Calu3 (cell line): Measurements from ENCODE around the gene EWSR1. TPM values are rescaled to one million over a fixed set of nuclear protein-coding genes. Genes with fewer than 3 reads are reported as not detected.

ENCODE experiments used
- BruUV-seq: library from RNA; stranded (reverse); fragments of 400-500 nt; replicated peaks from 2 replicates; lab custom pipeline; 2021; lab: Mats Ljungman, UMichigan
- CTCF ChIA-PET: fragments of 300-600 bp; sonication (Branson Sonifier 250); formaldehyde crosslinking; loops from one replicate; lab custom pipeline; 2022; ENCODE audit warnings: antibody characterized with exemption; lab: Charles Lee
- DNase-seq: peaks from one replicate; pipeline ENCODE4 v3.0.0; 2022
- H3K27ac Mint-ChIP-seq: one replicate; pipeline ENCODE4 v1.8.0; 2022; ENCODE audit warnings: mixed read lengths; ENCODE audit not compliant: unreplicated experiment
- H3K27me3 Mint-ChIP-seq: one replicate; pipeline ENCODE4 v1.8.0; 2022; ENCODE audit warnings: mixed read lengths; ENCODE audit not compliant: unreplicated experiment
- H3K36me3 Mint-ChIP-seq: one replicate; pipeline ENCODE4 v1.8.0; 2022; ENCODE audit warnings: mild to moderate bottlenecking, moderate library complexity, mixed read lengths; ENCODE audit not compliant: insufficient read depth, unreplicated experiment
- H3K4me1 Mint-ChIP-seq: one replicate; pipeline ENCODE4 v1.8.0; 2022; ENCODE audit warnings: mild to moderate bottlenecking, low read depth, mixed read lengths; ENCODE audit not compliant: unreplicated experiment
- H3K4me3 Mint-ChIP-seq: one replicate; pipeline ENCODE4 v1.8.0; 2022; ENCODE audit warnings: mild to moderate bottlenecking, low read depth, moderate library complexity, mixed read lengths; ENCODE audit not compliant: unreplicated experiment
- H3K9me3 Mint-ChIP-seq: one replicate; pipeline ENCODE4 v1.8.0; 2022; ENCODE audit warnings: low read depth, mixed read lengths; ENCODE audit not compliant: unreplicated experiment
- intact Hi-C: fragments of 100-400 bp; cut with micrococcal nuclease; formaldehyde crosslinking; loops from one replicate; pipeline ENCODE4 v1.10.0; 2022; ENCODE audit not compliant: unreplicated experiment
- total RNA-seq: library from RNA; stranded (reverse); gene quantifications from 2 replicates; pipeline ENCODE4 v1.2.3, GENCODE V29; 2022
- TF ChIP-seq, protein P1 (sequence below): fragments of 200-600 bp; IDR thresholded peaks from one replicate; pipeline ENCODE4 v1.8.0; 2022; ENCODE audit warnings: antibody characterized with exemption; ENCODE audit not compliant: unreplicated experiment

Gene EWSR1
- total RNA-seq, 1 experiment from 2014 or later, result 374 TPM

DNA sequence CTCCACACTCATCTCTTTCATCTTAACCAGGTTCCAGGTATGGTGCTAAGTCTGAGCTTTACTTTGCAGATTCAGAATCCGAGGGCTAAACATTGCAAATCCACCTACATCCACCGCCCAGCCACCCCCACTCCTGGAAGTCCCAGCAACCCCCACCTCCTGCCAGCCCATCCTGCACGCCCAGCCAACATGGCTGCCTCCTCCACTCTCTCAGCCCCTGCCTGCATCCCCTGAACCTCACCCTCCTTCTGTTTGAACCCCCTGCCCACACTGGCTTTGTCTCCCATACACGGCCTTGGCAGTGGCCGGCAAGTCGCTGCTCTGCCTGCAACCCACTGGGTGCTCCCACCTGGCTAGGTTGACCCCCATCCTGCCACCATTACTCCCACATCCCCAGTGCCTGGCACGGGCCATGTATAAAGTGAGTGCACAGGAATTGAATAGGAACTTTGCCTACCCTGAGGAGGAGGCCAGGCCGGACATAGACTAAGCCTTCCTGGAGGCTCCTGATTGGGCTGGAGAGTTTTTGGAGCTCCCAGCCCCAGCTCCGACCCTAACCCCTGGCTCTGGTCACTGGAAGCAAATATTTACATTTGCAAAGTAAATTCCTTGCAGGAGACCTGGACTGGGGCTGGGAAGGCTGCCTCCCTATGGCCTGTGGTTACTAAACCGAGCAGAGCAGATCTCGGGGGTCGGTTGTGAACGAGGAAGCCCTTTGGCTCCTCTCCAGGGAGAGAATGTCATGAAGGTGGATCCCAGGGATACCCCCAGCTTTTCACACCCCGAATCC lies 48.0 kb upstream of the EWSR1 start:
- Mint-ChIP-seq H3K27me3 (peaks cover 74% of the 10 kb centered on the region), H3K36me3 (no peaks in the 10 kb centered on the region), H3K9me3 (no peaks in the 10 kb centered on the region), H3K27ac (no peak overlapping the region), H3K4me1 (no peaks in the 10 kb centered on the region), H3K4me3 (no peak overlapping the region)
- CTCF ChIA-PET, result interaction anchor here (0.7 to 1.4 kb wide), 2 partner anchors 14 to 1225 kb away, joined by 4 read pairs; partner anchors contain the start of gene EMID1
- no TSS peak for BruUV-seq
- TF ChIP-seq, protein P1, sequence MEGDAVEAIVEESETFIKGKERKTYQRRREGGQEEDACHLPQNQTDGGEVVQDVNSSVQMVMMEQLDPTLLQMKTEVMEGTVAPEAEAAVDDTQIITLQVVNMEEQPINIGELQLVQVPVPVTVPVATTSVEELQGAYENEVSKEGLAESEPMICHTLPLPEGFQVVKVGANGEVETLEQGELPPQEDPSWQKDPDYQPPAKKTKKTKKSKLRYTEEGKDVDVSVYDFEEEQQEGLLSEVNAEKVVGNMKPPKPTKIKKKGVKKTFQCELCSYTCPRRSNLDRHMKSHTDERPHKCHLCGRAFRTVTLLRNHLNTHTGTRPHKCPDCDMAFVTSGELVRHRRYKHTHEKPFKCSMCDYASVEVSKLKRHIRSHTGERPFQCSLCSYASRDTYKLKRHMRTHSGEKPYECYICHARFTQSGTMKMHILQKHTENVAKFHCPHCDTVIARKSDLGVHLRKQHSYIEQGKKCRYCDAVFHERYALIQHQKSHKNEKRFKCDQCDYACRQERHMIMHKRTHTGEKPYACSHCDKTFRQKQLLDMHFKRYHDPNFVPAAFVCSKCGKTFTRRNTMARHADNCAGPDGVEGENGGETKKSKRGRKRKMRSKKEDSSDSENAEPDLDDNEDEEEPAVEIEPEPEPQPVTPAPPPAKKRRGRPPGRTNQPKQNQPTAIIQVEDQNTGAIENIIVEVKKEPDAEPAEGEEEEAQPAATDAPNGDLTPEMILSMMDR, result no peak
- intact Hi-C loops, result no loop called here
- no peak for DNase-seq

DNA sequence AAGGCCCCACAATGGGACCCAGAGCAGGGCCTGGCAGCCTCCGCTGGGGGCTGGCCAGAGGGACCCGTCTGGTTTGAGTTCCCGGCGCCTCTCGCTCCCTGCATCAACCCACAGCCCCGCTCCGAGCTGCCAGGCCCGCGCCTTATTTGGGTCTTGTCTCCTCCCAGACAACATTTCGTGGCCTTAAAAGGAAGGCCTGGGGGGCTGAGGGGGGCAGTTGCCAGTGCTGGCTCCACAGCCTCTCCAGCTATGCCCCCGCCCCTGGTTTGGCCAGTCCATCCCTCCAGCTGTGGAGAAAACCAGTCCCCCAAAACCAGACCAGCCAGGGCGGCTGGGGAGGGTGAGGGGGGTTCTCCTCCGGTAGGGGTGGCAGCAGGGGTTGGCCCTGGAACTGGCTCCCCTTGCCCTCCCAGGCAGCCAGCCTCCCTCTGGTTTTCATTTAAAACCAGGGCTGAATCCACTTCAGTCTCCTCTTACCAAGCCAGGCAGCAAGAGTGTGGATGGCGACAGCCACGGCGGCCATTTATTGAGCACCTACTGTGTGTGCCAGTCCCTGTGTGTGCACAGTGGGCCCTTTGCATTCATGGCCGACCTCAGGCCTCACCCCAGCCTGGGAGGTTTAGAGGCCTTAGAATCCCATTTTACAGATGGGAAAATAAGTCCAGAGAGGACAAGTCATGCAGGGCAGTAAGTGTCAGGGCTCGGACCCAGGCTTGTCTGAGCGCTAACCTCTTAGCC lies 43.8 kb upstream of the EWSR1 start:
- CTCF ChIA-PET, result interaction anchor here (0.6 kb wide), 1 partner anchor 91 kb away, joined by 4 read pairs; no protein-coding TSS in a partner anchor
- Mint-ChIP-seq H3K4me1 (no peaks in the 10 kb centered on the region), H3K36me3 (no peaks in the 10 kb centered on the region), H3K9me3 (no peaks in the 10 kb centered on the region), H3K27me3 (peaks cover 56% of the 10 kb centered on the region), H3K4me3 (no peak overlapping the region), H3K27ac (no peak overlapping the region)
- no peak for DNase-seq
- intact Hi-C loops, result no loop called here
- TF ChIP-seq, protein P1, result no peak
- BruUV-seq, result no TSS peak

- Mint-ChIP-seq H3K36me3 (no peaks in the 10 kb centered on the region), H3K4me1 (no peaks in the 10 kb centered on the region), H3K9me3 (no peaks in the 10 kb centered on the region), H3K4me3 (no peak overlapping the region), H3K27me3 (peaks cover 50% of the 10 kb centered on the region), H3K27ac (no peak overlapping the region)
- BruUV-seq, result no TSS peak
- CTCF ChIA-PET, result interaction anchor here (0.6 kb wide), 1 partner anchor 91 kb away, joined by 4 read pairs; no protein-coding TSS in a partner anchor
- DNase-seq, result no peak
- intact Hi-C loops, result no loop called here
- TF ChIP-seq, protein P1, result no peak
These were observed 43.1 kb upstream of the EWSR1 start for GRCh38 chr22:29224859-29225410.

GRCh38 chr22:29225422-29226090 lies 42.5 kb upstream of the EWSR1 start:
- H3K9me3 Mint-ChIP-seq, result no peaks in the 10 kb centered on the region
- TF ChIP-seq, protein P1, result no peak
- no peaks in the 10 kb centered on the region for H3K36me3 Mint-ChIP-seq
- no peak for DNase-seq
- H3K27me3 Mint-ChIP-seq, result peaks cover 44% of the 10 kb centered on the region
- no TSS peak for BruUV-seq
- no peaks in the 10 kb centered on the region for H3K4me1 Mint-ChIP-seq
- CTCF ChIA-PET, result interaction anchor here (1.7 kb wide), 1 partner anchor 20 kb away, joined by 4 read pairs; no protein-coding TSS in a partner anchor
- H3K27ac Mint-ChIP-seq, result no peak overlapping the region
- intact Hi-C loops, result no loop called here
- H3K4me3 Mint-ChIP-seq, result no peak overlapping the region
